HepG2 (cell line): ENCODE measurements around the gene DNAAF3. TPM values are rescaled to one million over a fixed set of nuclear protein-coding genes. Genes with fewer than 3 reads are reported as not detected.

Experiments
- GTF2F1 ChIP-seq: fragments of 150-350 bp; IDR thresholded peaks from 2 replicates; pipeline ENCODE4 v1.6.1; 2014; ENCODE audit warnings: low read length
- HHEX ChIP-seq: IDR thresholded peaks from 2 replicates; pipeline ENCODE4 v1.6.1; 2016; ENCODE audit warnings: control low read depth
- HMGA1 ChIP-seq: sonication (generic); formaldehyde crosslinking; conservative IDR thresholded peaks from 2 replicates; pipeline ENCODE4 v1.4.0; 2020; ENCODE audit warnings: missing genetic modification reagents
- KDM5A ChIP-seq: fragments of 200-600 bp; sonication (generic); IDR thresholded peaks from 2 replicates; pipeline ENCODE4 v1.7.0; 2018; ENCODE audit warnings: antibody characterized with exemption, mild to moderate bottlenecking, low read length, borderline replicate concordance
- MLLT10 ChIP-seq: sonication (generic); formaldehyde crosslinking; IDR thresholded peaks from 2 replicates; pipeline ENCODE4 v1.4.0; 2020; ENCODE audit warnings: missing genetic modification reagents
- MXI1 ChIP-seq: IDR thresholded peaks from 3 replicates; pipeline ENCODE4 v1.6.1; 2012; ENCODE audit warnings: low read depth, low read length, inconsistent platforms, borderline replicate concordance
- MZF1 ChIP-seq: sonication (generic); formaldehyde crosslinking; IDR thresholded peaks from 2 replicates; pipeline ENCODE4 v1.8.1; 2023; ENCODE audit warnings: mild to moderate bottlenecking, missing genetic modification reagents, borderline replicate concordance
- NCOA1 ChIP-seq: sonication (generic); formaldehyde crosslinking; IDR thresholded peaks from 2 replicates; pipeline ENCODE4 v1.9.0; 2021; ENCODE audit warnings: missing genetic modification reagents
- NONO ChIP-seq, 2 experiments: fragments of 450-650 bp in 1 of 2; sonication (generic) in 1 of 2; formaldehyde crosslinking in 1 of 2; IDR thresholded peaks in 1 of 2; conservative IDR thresholded peaks in 1 of 2; 2 replicates each; pipeline versions ENCODE4 v1.6.1 to v1.8.0; 2017 to 2022; ENCODE audit warnings: mild to moderate bottlenecking in 1 of 2, missing genetic modification reagents in 1 of 2, moderate library complexity in 1 of 2
- PHF5A ChIP-seq: IDR thresholded peaks from one replicate; pipeline ENCODE4 v1.6.1; 2018; ENCODE audit warnings: low read depth, missing genetic modification reagents; ENCODE audit not compliant: unreplicated experiment
- REL ChIP-seq: sonication (generic); formaldehyde crosslinking; conservative IDR thresholded peaks from 2 replicates; pipeline ENCODE4 v1.8.0; 2022; ENCODE audit warnings: mild to moderate bottlenecking, missing genetic modification reagents, moderate library complexity
- WIZ ChIP-seq: sonication (generic); formaldehyde crosslinking; IDR thresholded peaks from 2 replicates; pipeline ENCODE4 v1.5.1; 2020; ENCODE audit warnings: mild to moderate bottlenecking, missing genetic modification reagents
- YY1 ChIP-seq: IDR thresholded peaks from 2 replicates; pipeline ENCODE4 v1.6.1; 2011; ENCODE audit warnings: low read length, low read depth, moderate library complexity, mild to moderate bottlenecking; ENCODE audit not compliant: insufficient read depth, insufficient replicate concordance
- ZBTB7A ChIP-seq: sonication (generic); formaldehyde crosslinking; IDR thresholded peaks from 2 replicates; pipeline ENCODE4 v1.8.0; 2022; ENCODE audit warnings: mild to moderate bottlenecking, missing genetic modification reagents
- ZFP36L1 ChIP-seq: sonication (generic); formaldehyde crosslinking; IDR thresholded peaks from 2 replicates; pipeline ENCODE4 v1.8.0; 2022; ENCODE audit warnings: mild to moderate bottlenecking, missing genetic modification reagents, moderate library complexity
- ZNF841 ChIP-seq: sonication (generic); formaldehyde crosslinking; IDR thresholded peaks from 2 replicates; pipeline ENCODE4 v1.8.1; 2023; ENCODE audit warnings: missing genetic modification reagents, borderline replicate concordance
- polyA plus RNA-seq, 8 experiments: library from polyadenylated mRNA; depleted of rRNA in 3 of 8; stranded (reverse) in 7 of 8; unstranded in 1 of 8; fragments of >200 nt; fragmentation: Illumina TruSeq in 4 of 8; extraction: Trizol in 4 of 8; gene quantifications; 2 replicates each; pipeline versions ENCODE4 v1.2.1 to v1.2.3, GENCODE V29; 2011 to 2016; ENCODE audit warnings: low read depth in 4 of 8, missing spikeins in 1 of 8, mixed read lengths in 1 of 8; ENCODE audit not compliant: insufficient read depth in 1 of 8
- total RNA-seq, 5 experiments: library from RNA; depleted of rRNA; stranded (reverse); fragments of >200 nt; fragmentation: Illumina TruSeq; extraction: Trizol; gene quantifications; 2 replicates each; pipeline ENCODE4 v1.2.3, GENCODE V29; 2016; ENCODE audit warnings: low read depth in 1 of 5
- TF ChIP-seq, protein P1 (sequence below): sonication (generic); formaldehyde crosslinking; IDR thresholded peaks from 2 replicates; pipeline ENCODE4 v1.4.0; 2020; ENCODE audit warnings: missing genetic modification reagents
- TF ChIP-seq, protein P2 (sequence below): IDR thresholded peaks from 2 replicates; pipeline ENCODE4 v1.6.1; 2012; ENCODE audit warnings: low read length, improper control_type of control experiment
- TF ChIP-seq, protein P3 (sequence below): sonication (generic); formaldehyde crosslinking; conservative IDR thresholded peaks from 2 replicates; pipeline ENCODE4 v1.4.0; 2020; ENCODE audit warnings: missing genetic modification reagents
- TF ChIP-seq, protein P4 (sequence below): sonication (generic); formaldehyde crosslinking; IDR thresholded peaks from 2 replicates; pipeline ENCODE4 v1.4.0; 2020; ENCODE audit warnings: missing genetic modification reagents, borderline replicate concordance
- TF ChIP-seq, protein P5 (sequence below): sonication (generic); formaldehyde crosslinking; IDR thresholded peaks from 2 replicates; pipeline ENCODE4 v1.4.0; 2020; ENCODE audit warnings: missing genetic modification reagents

DNAAF3 gene
- total and polyA plus RNA-seq, 2 of the 13 experiments (the other 11 are each of a cell fraction or from before 2014, with no cell fraction given) = 0.30 to 0.40 TPM

DNA sequence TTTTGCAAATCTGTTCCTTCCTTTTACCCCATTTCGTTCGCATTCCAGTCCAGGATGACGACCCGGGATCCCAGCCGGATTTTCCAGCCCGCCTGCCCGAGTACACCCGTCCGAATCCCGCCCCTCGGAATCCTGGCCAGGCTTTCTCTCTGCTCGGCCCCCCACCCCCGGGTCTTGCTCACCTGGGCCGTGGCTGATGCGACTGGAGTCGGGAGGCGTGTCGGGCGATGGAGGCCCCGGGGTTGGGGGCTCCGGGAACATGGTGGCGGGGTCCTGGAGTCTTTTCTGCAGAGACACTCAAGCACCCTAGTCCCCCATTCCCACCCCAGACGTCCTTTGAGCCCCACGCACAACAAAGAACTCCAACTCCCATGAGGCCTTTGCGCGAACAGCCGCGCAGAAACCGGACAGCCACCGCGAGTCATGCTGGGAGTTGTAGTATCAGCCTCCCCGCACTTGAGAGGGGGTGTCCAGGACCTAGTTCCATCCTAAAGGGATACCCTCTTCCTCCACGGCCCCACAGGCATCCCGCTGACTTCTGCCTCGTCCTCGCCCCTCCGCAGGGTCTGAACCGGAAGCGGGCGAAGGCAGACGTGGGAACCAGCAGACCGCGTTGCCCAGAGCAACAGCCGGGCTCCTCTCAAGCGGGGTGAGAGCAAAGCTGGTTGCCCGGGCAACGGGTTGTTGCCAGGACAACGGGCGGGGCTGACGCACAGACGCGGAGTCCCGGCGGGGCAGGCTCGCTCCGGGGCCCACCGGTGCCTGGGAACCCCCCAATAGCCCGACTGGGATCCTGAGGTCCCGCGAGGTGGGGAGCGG lies 12.6 kb upstream of the DNAAF3 start (continued):
- TF ChIP-seq, protein P1, sequence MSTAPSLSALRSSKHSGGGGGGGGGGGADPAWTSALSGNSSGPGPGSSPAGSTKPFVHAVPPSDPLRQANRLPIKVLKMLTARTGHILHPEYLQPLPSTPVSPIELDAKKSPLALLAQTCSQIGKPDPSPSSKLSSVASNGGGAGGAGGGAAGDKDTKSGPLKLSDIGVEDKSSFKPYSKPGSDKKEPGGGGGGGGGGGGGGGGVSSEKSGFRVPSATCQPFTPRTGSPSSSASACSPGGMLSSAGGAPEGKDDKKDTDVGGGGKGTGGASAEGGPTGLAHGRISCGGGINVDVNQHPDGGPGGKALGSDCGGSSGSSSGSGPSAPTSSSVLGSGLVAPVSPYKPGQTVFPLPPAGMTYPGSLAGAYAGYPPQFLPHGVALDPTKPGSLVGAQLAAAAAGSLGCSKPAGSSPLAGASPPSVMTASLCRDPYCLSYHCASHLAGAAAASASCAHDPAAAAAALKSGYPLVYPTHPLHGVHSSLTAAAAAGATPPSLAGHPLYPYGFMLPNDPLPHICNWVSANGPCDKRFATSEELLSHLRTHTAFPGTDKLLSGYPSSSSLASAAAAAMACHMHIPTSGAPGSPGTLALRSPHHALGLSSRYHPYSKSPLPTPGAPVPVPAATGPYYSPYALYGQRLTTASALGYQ (CRISPR knock-in tag) = no peak
- TF ChIP-seq, protein P2, sequence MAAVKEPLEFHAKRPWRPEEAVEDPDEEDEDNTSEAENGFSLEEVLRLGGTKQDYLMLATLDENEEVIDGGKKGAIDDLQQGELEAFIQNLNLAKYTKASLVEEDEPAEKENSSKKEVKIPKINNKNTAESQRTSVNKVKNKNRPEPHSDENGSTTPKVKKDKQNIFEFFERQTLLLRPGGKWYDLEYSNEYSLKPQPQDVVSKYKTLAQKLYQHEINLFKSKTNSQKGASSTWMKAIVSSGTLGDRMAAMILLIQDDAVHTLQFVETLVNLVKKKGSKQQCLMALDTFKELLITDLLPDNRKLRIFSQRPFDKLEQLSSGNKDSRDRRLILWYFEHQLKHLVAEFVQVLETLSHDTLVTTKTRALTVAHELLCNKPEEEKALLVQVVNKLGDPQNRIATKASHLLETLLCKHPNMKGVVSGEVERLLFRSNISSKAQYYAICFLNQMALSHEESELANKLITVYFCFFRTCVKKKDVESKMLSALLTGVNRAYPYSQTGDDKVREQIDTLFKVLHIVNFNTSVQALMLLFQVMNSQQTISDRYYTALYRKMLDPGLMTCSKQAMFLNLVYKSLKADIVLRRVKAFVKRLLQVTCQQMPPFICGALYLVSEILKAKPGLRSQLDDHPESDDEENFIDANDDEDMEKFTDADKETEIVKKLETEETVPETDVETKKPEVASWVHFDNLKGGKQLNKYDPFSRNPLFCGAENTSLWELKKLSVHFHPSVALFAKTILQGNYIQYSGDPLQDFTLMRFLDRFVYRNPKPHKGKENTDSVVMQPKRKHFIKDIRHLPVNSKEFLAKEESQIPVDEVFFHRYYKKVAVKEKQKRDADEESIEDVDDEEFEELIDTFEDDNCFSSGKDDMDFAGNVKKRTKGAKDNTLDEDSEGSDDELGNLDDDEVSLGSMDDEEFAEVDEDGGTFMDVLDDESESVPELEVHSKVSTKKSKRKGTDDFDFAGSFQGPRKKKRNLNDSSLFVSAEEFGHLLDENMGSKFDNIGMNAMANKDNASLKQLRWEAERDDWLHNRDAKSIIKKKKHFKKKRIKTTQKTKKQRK = no peak
- TF ChIP-seq NONO (IDR thresholded peaks at IDR 0.05) (no peak), NONO (CRISPR knock-in tag; conservative IDR thresholded peaks at IDR 0.05) (peak; percentile 62; the same call in 1 of the 2 replicates), ZNF841 (CRISPR knock-in tag) (no peak), KDM5A (no peak), MZF1 (no peak), MLLT10 (CRISPR knock-in tag) (no peak), NCOA1 (CRISPR knock-in tag) (no peak; the same call in 1 of the 2 replicates), ZFP36L1 (CRISPR knock-in tag) (no peak), MXI1 (peak; percentile 99), HMGA1 (CRISPR knock-in tag) (no peak), HHEX (CRISPR knock-in tag) (no peak), ZBTB7A (CRISPR knock-in tag) (no peak), GTF2F1 (no peak), PHF5A (CRISPR knock-in tag) (no peak), YY1 (peak; percentile 44), WIZ (no peak), REL (CRISPR knock-in tag) (0 out of 2 replicates have a peak, but pooled peaks have one; percentile 52)
- TF ChIP-seq, protein P3, sequence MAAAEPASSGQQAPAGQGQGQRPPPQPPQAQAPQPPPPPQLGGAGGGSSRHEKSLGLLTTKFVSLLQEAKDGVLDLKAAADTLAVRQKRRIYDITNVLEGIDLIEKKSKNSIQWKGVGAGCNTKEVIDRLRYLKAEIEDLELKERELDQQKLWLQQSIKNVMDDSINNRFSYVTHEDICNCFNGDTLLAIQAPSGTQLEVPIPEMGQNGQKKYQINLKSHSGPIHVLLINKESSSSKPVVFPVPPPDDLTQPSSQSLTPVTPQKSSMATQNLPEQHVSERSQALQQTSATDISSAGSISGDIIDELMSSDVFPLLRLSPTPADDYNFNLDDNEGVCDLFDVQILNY (CRISPR knock-in tag) = no peak
- TF ChIP-seq, protein P4, sequence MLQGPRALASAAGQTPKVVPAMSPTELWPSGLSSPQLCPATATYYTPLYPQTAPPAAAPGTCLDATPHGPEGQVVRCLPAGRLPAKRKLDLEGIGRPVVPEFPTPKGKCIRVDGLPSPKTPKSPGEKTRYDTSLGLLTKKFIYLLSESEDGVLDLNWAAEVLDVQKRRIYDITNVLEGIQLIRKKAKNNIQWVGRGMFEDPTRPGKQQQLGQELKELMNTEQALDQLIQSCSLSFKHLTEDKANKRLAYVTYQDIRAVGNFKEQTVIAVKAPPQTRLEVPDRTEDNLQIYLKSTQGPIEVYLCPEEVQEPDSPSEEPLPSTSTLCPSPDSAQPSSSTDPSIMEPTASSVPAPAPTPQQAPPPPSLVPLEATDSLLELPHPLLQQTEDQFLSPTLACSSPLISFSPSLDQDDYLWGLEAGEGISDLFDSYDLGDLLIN (CRISPR knock-in tag) = no peak
- TF ChIP-seq, protein P5, sequence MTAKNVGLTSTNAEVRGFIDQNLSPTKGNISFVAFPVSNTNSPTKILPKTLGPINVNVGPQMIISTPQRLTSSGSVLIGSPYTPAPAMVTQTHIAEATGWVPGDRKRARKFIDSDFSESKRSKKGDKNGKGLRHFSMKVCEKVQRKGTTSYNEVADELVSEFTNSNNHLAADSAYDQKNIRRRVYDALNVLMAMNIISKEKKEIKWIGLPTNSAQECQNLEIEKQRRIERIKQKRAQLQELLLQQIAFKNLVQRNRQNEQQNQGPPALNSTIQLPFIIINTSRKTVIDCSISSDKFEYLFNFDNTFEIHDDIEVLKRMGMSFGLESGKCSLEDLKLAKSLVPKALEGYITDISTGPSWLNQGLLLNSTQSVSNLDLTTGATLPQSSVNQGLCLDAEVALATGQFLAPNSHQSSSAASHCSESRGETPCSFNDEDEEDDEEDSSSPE = no peak
